ENCODE measurements around the gene MUSTN1.

Gene MUSTN1

DNA sequence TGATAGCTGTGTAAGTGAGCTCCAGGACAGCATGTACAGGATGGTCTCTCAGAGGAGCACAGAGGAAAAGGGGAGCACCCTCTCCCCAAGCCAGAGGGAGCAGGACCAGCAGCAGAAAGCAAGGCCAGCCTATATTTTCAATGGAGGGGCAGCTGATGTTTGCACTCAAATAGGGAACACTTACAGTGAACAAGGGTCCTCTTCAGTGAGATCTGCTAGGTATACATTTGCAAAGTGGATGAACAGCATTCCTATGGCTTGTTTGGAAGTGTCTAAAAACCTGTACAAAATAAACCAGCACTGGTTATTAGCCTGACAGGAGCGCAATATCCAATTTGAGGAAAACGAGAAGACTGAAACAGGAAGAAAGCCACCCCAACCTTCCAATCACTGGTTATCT is 17.6 kb upstream of the MUSTN1 start:
- no peak for DNase-seq (ENCODE audit: low spot score)

DNA sequence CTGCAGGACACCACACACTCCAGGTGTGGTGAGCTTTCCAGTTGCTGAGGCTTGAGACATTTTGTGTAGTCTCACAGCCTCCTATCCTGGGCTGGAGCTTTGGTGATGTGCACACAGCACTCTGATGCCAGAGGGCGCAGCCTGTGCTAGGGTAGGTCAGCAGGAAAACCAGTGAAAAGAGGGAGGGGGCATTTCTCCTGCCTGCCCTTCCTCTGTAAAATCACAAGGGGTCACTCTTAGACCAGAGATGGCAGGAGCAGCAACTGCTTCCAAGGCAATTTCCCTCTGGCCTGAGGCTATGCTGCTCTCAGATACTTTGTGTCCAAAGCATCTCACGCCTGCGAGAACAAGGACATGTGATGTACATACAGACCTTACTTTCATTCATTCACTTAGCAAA is 16.5 kb upstream of the MUSTN1 start:
- peak; percentile 20 for DNase-seq (ENCODE audit: low spot score)

DNA sequence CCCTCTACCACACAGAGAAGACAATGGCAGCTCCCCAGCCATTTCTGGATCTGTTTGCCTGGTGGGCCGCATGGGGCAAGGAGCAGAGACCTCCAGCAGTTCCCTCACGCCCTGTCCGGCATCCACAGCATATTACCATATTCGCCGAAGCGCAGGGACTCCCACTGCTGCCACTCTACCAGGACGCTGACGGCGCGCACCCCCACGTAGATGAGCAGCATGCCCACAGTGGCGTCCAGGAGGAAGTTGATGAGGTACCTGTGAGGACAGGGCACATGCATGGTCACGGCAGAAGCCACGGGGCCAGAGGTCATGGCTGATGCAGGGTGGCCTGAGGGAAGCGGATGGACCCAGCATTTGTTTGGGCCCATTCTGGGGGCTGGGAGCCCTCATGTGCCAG is 14.8 kb upstream of the MUSTN1 start:
- DNase-seq (ENCODE audit: low spot score): no peak

GRCh38 chr3:52848617-52849016 is 13.8 kb upstream of the MUSTN1 start:
- DNase-seq (ENCODE audit: low spot score): no peak

DNA sequence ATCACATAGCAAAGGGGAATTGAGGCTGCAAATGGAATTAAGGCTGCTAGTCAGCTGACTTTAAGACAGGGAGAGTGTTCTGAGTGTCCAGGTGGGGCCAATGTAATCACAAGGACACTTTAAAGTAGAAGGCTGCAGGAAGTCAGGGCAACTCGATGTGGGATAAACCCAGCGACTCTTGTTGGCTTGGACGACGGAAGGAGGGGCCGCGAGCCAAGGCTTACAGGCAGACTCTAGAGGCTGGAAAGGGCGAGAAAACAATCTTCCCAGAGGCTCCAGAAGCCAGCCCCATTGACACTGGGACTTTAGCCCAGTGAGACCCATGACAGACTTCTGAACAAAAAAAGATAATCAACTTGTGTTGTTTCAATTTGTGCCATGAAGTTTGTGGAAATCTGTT is 12.9 kb upstream of the MUSTN1 start:
- DNase-seq (ENCODE audit: low spot score): no peak

DNA sequence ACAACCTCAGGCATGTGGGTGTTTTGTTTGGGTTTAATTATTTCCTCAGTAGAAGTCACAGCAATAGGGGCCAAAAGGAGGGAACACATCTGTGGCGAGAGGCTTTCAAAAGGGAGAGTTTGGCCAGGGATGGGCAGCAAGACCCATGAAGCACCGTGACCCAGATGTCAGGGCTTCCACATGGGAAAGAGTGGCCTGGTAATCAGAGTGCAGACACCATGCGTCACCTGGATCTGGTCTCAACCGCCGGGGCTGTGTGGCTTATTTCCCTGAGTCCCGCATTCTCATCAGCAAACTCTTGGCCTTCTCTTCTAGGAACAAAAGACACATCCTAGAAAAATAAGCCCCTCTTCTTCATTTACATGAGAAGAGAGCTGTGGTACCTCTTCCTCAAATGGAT is 12.4 kb upstream of the MUSTN1 start:
- DNase-seq (ENCODE audit: low spot score): no peak

- DNase-seq (ENCODE audit: low spot score): no peak
These were observed 11.7 kb upstream of the MUSTN1 start for GRCh38 chr3:52846432-52846965.

- DNase-seq (ENCODE audit: low spot score): no peak
These were observed 11.0 kb upstream of the MUSTN1 start for GRCh38 chr3:52845691-52846431.

- DNase-seq (ENCODE audit: low spot score): no peak
These were observed 10.3 kb upstream of the MUSTN1 start for GRCh38 chr3:52845157-52845556.

GRCh38 chr3:52844290-52844975 is 9.6 kb upstream of the MUSTN1 start:
- DNase-seq (ENCODE audit: low spot score): no peak

DNA sequence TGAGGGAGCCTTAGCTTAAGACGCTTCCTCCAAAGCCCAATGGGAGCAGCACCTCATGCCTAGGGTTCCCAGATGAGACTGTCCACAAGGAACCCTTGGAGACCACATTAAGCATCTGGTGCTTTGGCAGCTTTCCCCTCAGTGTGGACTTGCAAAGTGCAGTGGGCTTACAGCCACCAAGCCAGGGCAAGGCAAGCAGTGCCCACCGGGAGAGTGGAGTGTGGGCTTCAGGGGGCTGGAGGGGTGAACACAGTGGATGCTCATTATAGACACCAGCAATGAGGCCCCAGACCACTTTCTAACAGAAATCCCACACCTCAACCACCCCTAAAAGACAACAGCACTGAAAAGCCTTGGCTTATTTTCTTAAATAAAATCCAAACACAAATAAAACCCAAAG is 9.1 kb upstream of the MUSTN1 start:
- DNase-seq (ENCODE audit: low spot score): no peak

GRCh38 chr3:52843108-52843865 is 8.5 kb upstream of the MUSTN1 start:
- no peak for DNase-seq (ENCODE audit: low spot score)

DNA sequence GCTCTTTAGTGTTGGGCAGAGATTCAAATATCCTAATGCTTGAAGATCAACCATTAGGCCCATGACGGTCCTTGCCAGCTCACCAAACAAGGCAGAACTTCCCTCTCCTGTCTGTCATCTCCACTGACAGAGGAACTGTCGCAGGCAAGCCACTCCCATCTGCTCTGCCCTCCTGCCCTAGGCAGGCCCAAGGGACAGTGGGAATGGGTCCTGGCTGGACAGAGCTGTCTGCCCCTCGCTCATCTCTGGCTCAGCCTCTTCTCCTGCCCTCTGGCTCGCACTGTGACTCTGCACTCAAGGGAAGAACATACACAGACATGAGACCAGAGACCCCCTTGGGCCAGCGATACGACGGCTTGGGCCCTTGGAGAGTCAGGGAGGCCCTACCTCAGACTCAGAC is 7.6 kb upstream of the MUSTN1 start:
- no peak for DNase-seq (ENCODE audit: low spot score)

DNA sequence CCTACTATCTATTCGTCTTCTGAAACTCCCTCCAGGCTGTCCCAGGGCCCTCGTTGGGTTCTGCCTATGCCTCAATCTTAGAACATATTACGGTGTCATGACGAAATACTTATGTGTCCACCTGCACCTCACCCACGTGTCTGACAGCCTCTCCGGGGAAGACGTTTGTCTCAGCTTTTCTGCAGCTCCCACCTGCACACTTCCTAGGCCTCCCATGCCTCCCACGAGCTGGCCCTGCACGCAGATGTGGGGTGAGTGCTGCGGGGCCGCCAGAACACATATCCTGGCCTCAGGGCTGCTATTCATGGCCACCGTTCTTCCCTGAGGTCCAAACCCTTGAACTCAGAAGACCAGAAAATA is 7.1 kb upstream of the MUSTN1 start:
- no peak for DNase-seq (ENCODE audit: low spot score)

- DNase-seq (ENCODE audit: low spot score): no peak
These were observed 6.6 kb upstream of the MUSTN1 start for GRCh38 chr3:52841211-52841980.

GRCh38 chr3:52839892-52840545 is 5.2 kb upstream of the MUSTN1 start:
- DNase-seq (ENCODE audit: low spot score): no peak

- no peak for DNase-seq (ENCODE audit: low spot score)
These were observed 4.4 kb upstream of the MUSTN1 start for GRCh38 chr3:52839268-52839575.

GRCh38 chr3:52838561-52839267 is 3.9 kb upstream of the MUSTN1 start:
- no peak for DNase-seq (ENCODE audit: low spot score)

GRCh38 chr3:52836986-52837385 is 2.2 kb upstream of the MUSTN1 start:
- no peak for DNase-seq (ENCODE audit: low spot score)

DNA sequence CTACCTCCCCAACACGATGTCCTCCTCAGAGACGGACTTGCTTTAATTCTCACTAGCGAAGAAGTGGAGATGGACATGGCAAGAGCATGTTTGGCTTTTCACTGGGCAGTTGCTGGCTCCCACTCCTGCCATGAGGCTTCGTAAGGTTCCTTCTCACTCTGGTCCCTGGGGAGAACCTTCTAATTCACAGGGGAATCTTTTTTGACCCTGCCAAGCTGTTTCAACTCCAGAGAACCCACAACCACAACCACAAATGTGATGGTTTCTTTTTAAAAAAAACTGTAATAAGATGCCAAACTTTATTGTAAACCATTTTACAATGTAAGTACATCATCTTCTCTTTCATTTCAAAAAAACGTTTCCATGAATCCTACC is 1.6 kb upstream of the MUSTN1 start:
- no peak for DNase-seq (ENCODE audit: low spot score)

GRCh38 chr3:52835766-52836470 is 1.1 kb upstream of the MUSTN1 start:
- no peak for DNase-seq (ENCODE audit: low spot score)

Measured in CD4-positive, alpha-beta T cell treated with Interleukin-15 for 4 hours (primary cell).